NB4 (cell line): ENCODE measurements around the gene SEMA6A.

Experiments used
- CTCF ChIP-seq: IDR thresholded peaks from one replicate; pipeline ENCODE4 v1.5.1; 2012; ENCODE audit warnings: low read depth, low read length
- MAX ChIP-seq: IDR thresholded peaks from 2 replicates; pipeline ENCODE4 v1.6.1; 2011; ENCODE audit warnings: low read depth, low read length
- POLR2A ChIP-seq: IDR thresholded peaks from 2 replicates; pipeline ENCODE4 v1.6.1; 2011; ENCODE audit warnings: mild to moderate bottlenecking; ENCODE audit not compliant: insufficient read length; ENCODE audit errors: extremely low read depth

- no peak for TF ChIP-seq POLR2A
- TF ChIP-seq CTCF: no peak
- no peak for TF ChIP-seq MAX
Measured at GRCh38 chr5:116468583-116468982, 106.0 kb downstream of the SEMA6A start.
